Parathyroid adenoma (tissue), 2 donors: ENCODE results near the gene TSHZ2.

ENCODE experiments used
- H2AFZ ChIP-seq: fragments of 300-600 bp; sonication (generic); one replicate; pipeline ENCODE4 v1.7.0; 2017; ENCODE audit warnings: antibody characterized with exemption, mild to moderate bottlenecking
- H3K27ac ChIP-seq: fragments of 300-600 bp; sonication (generic); one replicate; pipeline ENCODE4 v1.7.0; 2017
- H3K27me3 ChIP-seq: fragments of 300-600 bp; sonication (generic); one replicate; pipeline ENCODE4 v1.7.0; 2017; ENCODE audit warnings: low read length; ENCODE audit not compliant: control insufficient read depth, insufficient read depth
- H3K36me3 ChIP-seq: fragments of 300-600 bp; sonication (generic); one replicate; pipeline ENCODE4 v1.7.0; 2017; ENCODE audit warnings: low read length; ENCODE audit not compliant: control insufficient read depth, insufficient read depth
- H3K4me1 ChIP-seq: fragments of 300-600 bp; sonication (generic); one replicate; pipeline ENCODE4 v1.7.0; 2017; ENCODE audit warnings: control low read depth
- H3K4me2 ChIP-seq: fragments of 300-600 bp; sonication (generic); one replicate; pipeline ENCODE4 v1.7.0; 2017; ENCODE audit warnings: low read length
- H3K4me3 ChIP-seq: fragments of 300-600 bp; sonication (generic); one replicate; pipeline ENCODE4 v1.7.0; 2017; ENCODE audit warnings: low read depth, low read length
- H3K79me2 ChIP-seq: fragments of 300-600 bp; sonication (generic); one replicate; pipeline ENCODE4 v1.7.0; 2017; ENCODE audit warnings: control low read depth
- H3K9ac ChIP-seq: fragments of 300-600 bp; sonication (generic); one replicate; pipeline ENCODE4 v1.7.0; 2017; ENCODE audit warnings: mild to moderate bottlenecking
- H3K9me3 ChIP-seq: fragments of 300-600 bp; sonication (generic); one replicate; pipeline ENCODE4 v1.7.0; 2017; ENCODE audit warnings: low read length; ENCODE audit not compliant: control insufficient read depth
- TF ChIP-seq, protein P1 (sequence below): fragments of 300-600 bp; sonication (generic); IDR thresholded peaks from one replicate; pipeline ENCODE4 v1.7.0; 2017; ENCODE audit warnings: antibody characterized with exemption, mild to moderate bottlenecking
- donor health status: primary hyperparathyroidism.

The TSHZ2 gene

DNA sequence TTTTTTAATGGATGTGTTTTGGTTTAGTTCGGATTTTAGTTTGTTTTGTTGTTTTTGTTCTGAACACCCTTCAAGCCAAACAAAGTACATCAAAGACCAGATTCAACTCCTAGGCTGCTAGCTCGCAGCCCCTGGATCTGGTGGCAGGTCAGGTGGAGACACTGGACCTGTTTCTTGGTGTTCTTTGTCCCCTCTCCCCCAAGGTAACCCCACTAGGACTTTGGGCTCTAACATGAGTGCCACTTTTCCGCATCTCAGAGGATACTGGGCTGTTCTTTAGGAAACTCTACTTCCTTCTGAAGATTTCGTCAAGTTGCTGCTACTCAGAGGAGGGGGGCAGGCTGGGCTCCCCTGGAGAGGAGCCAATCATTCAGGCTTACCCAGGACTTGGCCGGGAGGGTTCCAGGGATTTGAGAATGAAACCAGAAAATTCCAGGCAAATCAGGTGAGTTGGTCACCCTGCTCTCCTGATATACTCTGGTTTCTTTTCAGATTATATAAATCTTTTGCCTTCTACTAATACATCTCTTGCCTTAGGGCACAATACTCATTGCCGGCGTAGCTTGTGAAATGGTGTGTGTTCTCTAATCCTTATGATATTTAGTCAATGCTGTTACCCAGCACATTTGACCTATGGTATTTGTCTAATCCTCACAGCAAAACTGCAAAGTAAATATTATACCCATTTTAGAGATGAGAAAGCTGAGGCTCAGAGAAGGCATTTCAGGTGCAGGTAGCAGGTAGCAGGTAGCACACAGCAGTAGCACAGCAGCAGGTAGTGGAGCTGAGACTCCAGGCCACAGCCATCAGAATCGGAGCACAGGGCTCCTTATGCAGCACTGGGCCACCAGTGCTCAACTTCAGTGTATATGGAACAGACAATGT, 291.6 kb downstream of the TSHZ2 start:
- no peak overlapping the region for H3K4me2 ChIP-seq
- H3K4me1 ChIP-seq, result no peaks in the 10 kb centered on the region
- no peaks in the 10 kb centered on the region for H3K9me3 ChIP-seq
- TF ChIP-seq, protein P1, sequence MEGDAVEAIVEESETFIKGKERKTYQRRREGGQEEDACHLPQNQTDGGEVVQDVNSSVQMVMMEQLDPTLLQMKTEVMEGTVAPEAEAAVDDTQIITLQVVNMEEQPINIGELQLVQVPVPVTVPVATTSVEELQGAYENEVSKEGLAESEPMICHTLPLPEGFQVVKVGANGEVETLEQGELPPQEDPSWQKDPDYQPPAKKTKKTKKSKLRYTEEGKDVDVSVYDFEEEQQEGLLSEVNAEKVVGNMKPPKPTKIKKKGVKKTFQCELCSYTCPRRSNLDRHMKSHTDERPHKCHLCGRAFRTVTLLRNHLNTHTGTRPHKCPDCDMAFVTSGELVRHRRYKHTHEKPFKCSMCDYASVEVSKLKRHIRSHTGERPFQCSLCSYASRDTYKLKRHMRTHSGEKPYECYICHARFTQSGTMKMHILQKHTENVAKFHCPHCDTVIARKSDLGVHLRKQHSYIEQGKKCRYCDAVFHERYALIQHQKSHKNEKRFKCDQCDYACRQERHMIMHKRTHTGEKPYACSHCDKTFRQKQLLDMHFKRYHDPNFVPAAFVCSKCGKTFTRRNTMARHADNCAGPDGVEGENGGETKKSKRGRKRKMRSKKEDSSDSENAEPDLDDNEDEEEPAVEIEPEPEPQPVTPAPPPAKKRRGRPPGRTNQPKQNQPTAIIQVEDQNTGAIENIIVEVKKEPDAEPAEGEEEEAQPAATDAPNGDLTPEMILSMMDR, result no peak
- no peak overlapping the region for H3K9ac ChIP-seq
- no peaks in the 10 kb centered on the region for H3K27me3 ChIP-seq
- H3K27ac ChIP-seq, result no peak overlapping the region
- no peak overlapping the region for H2AFZ ChIP-seq
- no peak overlapping the region for H3K4me3 ChIP-seq
- no peaks in the 10 kb centered on the region for H3K36me3 ChIP-seq
- H3K79me2 ChIP-seq, result no peaks in the 10 kb centered on the region

DNA sequence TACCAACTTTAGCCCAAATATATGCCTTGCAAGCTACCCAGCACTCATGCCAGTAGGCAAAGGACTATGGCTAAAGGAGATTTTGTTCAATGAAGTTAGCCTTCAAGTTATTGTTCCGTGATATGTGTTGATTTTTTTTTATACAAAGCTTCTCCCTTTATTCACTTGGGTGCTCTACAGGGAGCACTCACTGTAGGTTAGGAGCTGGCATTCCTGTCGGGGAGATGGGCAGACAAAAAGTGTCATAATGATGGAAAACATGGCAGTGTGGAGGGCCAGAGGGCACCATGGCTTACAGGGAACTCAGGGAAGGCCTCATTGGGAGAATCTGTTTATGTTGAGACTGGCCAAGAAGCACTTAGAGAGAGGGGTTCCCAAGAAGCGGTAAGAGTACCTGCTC, 292.4 kb downstream of the TSHZ2 start:
- no peaks in the 10 kb centered on the region for H3K9me3 ChIP-seq
- no peak overlapping the region for H3K4me3 ChIP-seq
- H3K27ac ChIP-seq, result no peak overlapping the region
- no peak overlapping the region for H2AFZ ChIP-seq
- H3K4me1 ChIP-seq, result no peaks in the 10 kb centered on the region
- H3K79me2 ChIP-seq, result no peaks in the 10 kb centered on the region
- H3K27me3 ChIP-seq, result no peaks in the 10 kb centered on the region
- no peaks in the 10 kb centered on the region for H3K36me3 ChIP-seq
- TF ChIP-seq, protein P1, result no peak
- no peak overlapping the region for H3K9ac ChIP-seq
- no peak overlapping the region for H3K4me2 ChIP-seq

DNA sequence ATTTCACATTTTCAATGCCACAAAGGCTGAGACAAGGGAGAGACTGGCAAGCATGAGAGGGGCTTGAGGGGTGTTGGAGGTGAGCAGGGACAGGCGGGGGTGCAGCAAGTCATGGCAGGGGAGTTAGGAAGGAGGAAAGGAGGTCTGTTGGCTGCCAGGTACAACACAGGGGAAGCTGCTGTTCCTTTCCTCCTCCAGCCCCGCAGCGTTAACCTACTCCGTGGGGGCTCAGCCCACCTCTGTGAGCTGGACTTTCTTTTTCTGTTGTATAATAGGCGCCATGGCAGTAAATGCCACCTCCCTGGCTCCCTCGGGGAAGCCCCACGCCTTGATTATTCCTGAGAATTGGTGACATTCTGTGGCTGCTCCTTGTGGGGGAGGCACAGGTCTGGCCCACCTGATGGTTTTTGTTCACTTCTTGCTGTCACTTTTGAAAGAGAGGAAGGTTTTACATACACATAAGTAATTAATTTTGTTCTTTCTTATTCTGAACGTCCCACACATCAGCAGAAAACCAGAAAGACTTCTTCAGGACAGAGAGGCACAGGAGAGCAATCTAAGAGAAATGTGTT, 293.2 kb downstream of the TSHZ2 start:
- Histone ChIP-seq H3K27me3 (no peaks in the 10 kb centered on the region), H3K9ac (no peak overlapping the region), H2AFZ (no peak overlapping the region), H3K79me2 (no peaks in the 10 kb centered on the region), H3K27ac (no peak overlapping the region), H3K9me3 (no peaks in the 10 kb centered on the region), H3K4me2 (no peak overlapping the region), H3K4me3 (no peak overlapping the region), H3K4me1 (no peaks in the 10 kb centered on the region), H3K36me3 (no peaks in the 10 kb centered on the region)
- TF ChIP-seq, protein P1, result no peak

DNA sequence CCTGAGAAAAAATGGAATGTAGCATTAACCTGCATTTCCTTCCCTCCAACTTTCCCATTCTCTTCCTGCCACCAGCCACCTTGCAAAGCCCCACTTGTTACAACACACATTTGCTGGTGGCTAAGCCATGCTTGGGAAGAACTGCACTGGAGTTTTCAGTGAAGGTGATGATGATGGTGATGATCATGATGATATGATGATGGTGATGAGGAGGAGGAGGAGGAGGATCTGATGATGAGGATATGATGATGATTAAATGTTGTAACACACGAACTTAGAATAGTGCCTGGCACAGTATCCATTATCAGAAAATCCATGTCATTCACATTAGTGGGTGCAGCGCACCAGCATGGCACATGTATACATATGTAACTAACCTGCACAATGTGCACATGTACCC, 297.2 kb downstream of the TSHZ2 start:
- no peak overlapping the region for H3K27ac ChIP-seq

More for the DNA sequence above, 297.2 kb downstream of the TSHZ2 start:
- Histone ChIP-seq H3K36me3 (no peaks in the 10 kb centered on the region), H3K4me1 (no peaks in the 10 kb centered on the region), H3K4me3 (no peak overlapping the region), H3K9me3 (no peaks in the 10 kb centered on the region), H2AFZ (no peak overlapping the region), H3K9ac (no peak overlapping the region), H3K79me2 (no peaks in the 10 kb centered on the region), H3K27me3 (no peaks in the 10 kb centered on the region), H3K4me2 (no peak overlapping the region)
- TF ChIP-seq, protein P1, result no peak
